ENCODE results near the gene VASH2.

GRCh38 chr1:212950243-212951125, at the start of gene VASH2:
- TF ChIP-seq CTCF (IDR thresholded peaks at IDR 0.05 in 4 of 5, conservative IDR thresholded peaks at IDR 0.05 in 1 of 5) (no peak), POLR2A (IDR thresholded peaks at IDR 0.05) (peak in 1 of 2 donors; percentile 26)

All from gastrocnemius medialis (tissue), 4 donors.